ENCODE results near the gene FIBP. TPM values are rescaled to one million over a fixed set of nuclear protein-coding genes. Genes with fewer than 3 reads are reported as not detected.
A peak's percentile ranks its signal among the peaks of the same experiment; 100 is the strongest.

Gene FIBP
- total and polyA plus RNA-seq, 10 of the 15 experiments (the other 5 are each of a cell fraction or from before 2014, with no cell fraction given) = 65.1 to 182 (median 94.6) TPM

GRCh38 chr11:65895482-65895981, 7.3 kb upstream of the FIBP start:
- Histone ChIP-seq H3K27ac (ENCODE audit: control insufficient read depth, insufficient read depth) (no peak overlapping the region), H3K9ac (ENCODE audit: control insufficient read depth, insufficient read depth, low read length) (no peak overlapping the region), H4K20me1 (ENCODE audit: control insufficient read depth, insufficient read depth) (no peaks in the 10 kb centered on the region), H3K4me2 (ENCODE audit: control insufficient read depth, insufficient read depth) (no peak overlapping the region), H3K4me1 (ENCODE audit: control insufficient read depth, insufficient read depth, low read length) (peaks cover 20% of the 10 kb centered on the region), H3K4me3 (no peak overlapping the region), H3K27me3 (replicated peaks in 1 of 2; ENCODE audit: control insufficient read depth in 2 of 2, insufficient read depth in 2 of 2, low read length in 1 of 2) (no peaks in the 10 kb centered on the region), H3K79me2 (ENCODE audit: control insufficient read depth, insufficient read depth, low read length) (peaks cover 46% of the 10 kb centered on the region), H2AFZ (ENCODE audit: control insufficient read depth, low read depth, low read length) (no peak overlapping the region), H3K9me3 (replicated peaks; ENCODE audit: control insufficient read depth, insufficient read depth, low read length) (no peaks in the 10 kb centered on the region), H3K36me3 (ENCODE audit: control insufficient read depth in 2 of 2, insufficient read depth in 2 of 2, low read length in 1 of 2) (no peaks in the 10 kb centered on the region)
- in situ Hi-C loops (cut with MboI) = no loop called here
- ChIA-PET SMC1A (ENCODE audit: uncharacterized antibody, unreplicated experiment) (interaction anchor here (0.9 to 1.1 kb wide), 3 partner anchors 11 to 63 kb away, joined by 4 read pairs; no protein-coding TSS in a partner anchor), POLR2A (interaction anchor here (0.6 to 0.9 kb wide), 3 partner anchors 16 to 223 kb away, joined by 3 to 6 read pairs (median 3); no protein-coding TSS in a partner anchor), CTCF (interaction anchor here (2.0 to 4.2 kb wide), 2 partner anchors 11 to 93 kb away, joined by 6 to 36 read pairs; no protein-coding TSS in a partner anchor), RAD21 (ENCODE audit: unreplicated experiment) (no interaction called here)
- ATAC-seq = no peak
- no peak for DNase-seq (ENCODE audit: low read depth, low spot score)
- no peak for FAIRE-seq
- TF ChIP-seq PAX5 (IDR thresholded peaks at IDR 0.05; ENCODE audit: borderline replicate concordance, low read depth, low read length) (no peak), NR2C2 (IDR thresholded peaks at IDR 0.05; ENCODE audit: borderline replicate concordance, control insufficient read depth, insufficient read length, low read depth) (no peak), PKNOX1 (IDR thresholded peaks at IDR 0.05) (peak; percentile 68)
- WGBS (ENCODE audit: insufficient coverage, insufficient replicate concordance, low lambda C conversion rate, missing lambda C conversion rate) = 91% methylated on average over 5 of the region's 5 CpGs
- intact Hi-C loops (cut with micrococcal nuclease; ENCODE audit: unreplicated experiment) = loop anchor here (10.0 kb wide), 1 partner anchor 239 kb away; no protein-coding TSS in a partner anchor
- BruUV-seq (replicated peaks) = no TSS peak

GRCh38 chr11:65894034-65894591, 5.8 kb upstream of the FIBP start:
- RAD21 ChIA-PET (ENCODE audit: unreplicated experiment) = interaction anchor here (0.8 to 8.0 kb wide), 6 partner anchors 9 to 175 kb away, joined by 3 to 76 read pairs (median 4); partner anchors contain the start of genes C11orf68, CFL1 and MUS81
- no peaks in the 10 kb centered on the region for H4K20me1 ChIP-seq (ENCODE audit: control insufficient read depth, insufficient read depth)
- FAIRE-seq = no peak
- H3K4me3 ChIP-seq = peak overlapping the region; percentile 98
- H3K27ac ChIP-seq (ENCODE audit: control insufficient read depth, insufficient read depth) = peak overlapping the region; percentile 86
- H3K9ac ChIP-seq (ENCODE audit: control insufficient read depth, insufficient read depth, low read length) = peak overlapping the region; percentile 85
- H3K4me2 ChIP-seq (ENCODE audit: control insufficient read depth, insufficient read depth) = peak overlapping the region; percentile 99
- intact Hi-C loops (cut with micrococcal nuclease; ENCODE audit: unreplicated experiment) (loop anchor here (5.0 to 10.0 kb wide), 2 partner anchors 33 to 241 kb away; no protein-coding TSS in a partner anchor), in situ Hi-C loops (cut with MboI) (no loop called here)
- no peak for DNase-seq (ENCODE audit: low read depth, low spot score)
- POLR2A ChIA-PET = interaction anchor here (0.6 to 7.4 kb wide), 6 partner anchors 8 to 220 kb away, joined by 3 to 155 read pairs (median 3); partner anchors contain the start of genes CFL1, FOSL1 and MUS81
- H3K27me3 ChIP-seq (replicated peaks in 1 of 2; ENCODE audit: control insufficient read depth in 2 of 2, insufficient read depth in 2 of 2, low read length in 1 of 2) = no peaks in the 10 kb centered on the region
- no peaks in the 10 kb centered on the region for H3K36me3 ChIP-seq (ENCODE audit: control insufficient read depth in 2 of 2, insufficient read depth in 2 of 2, low read length in 1 of 2)
- CTCF ChIA-PET = interaction anchor here (0.7 to 2.0 kb wide), 10 partner anchors 8 to 330 kb away, joined by 3 to 14 read pairs (median 4); no protein-coding TSS in a partner anchor
- no TSS peak for BruUV-seq (replicated peaks)
- SMC1A ChIA-PET (ENCODE audit: uncharacterized antibody, unreplicated experiment) = interaction anchor here (0.6 to 6.6 kb wide), 9 partner anchors 9 to 249 kb away, joined by 3 to 28 read pairs (median 4); partner anchors contain the start of gene C11orf68
- peak overlapping the region; percentile 79 for H2AFZ ChIP-seq (ENCODE audit: control insufficient read depth, low read depth, low read length)
- WGBS (ENCODE audit: insufficient coverage, insufficient replicate concordance, low lambda C conversion rate, missing lambda C conversion rate) = 3% methylated on average over 16 of the region's 16 CpGs
- H3K9me3 ChIP-seq (replicated peaks; ENCODE audit: control insufficient read depth, insufficient read depth, low read length) = no peaks in the 10 kb centered on the region
- peak; percentile 29 for ATAC-seq
- peaks cover 47% of the 10 kb centered on the region for H3K79me2 ChIP-seq (ENCODE audit: control insufficient read depth, insufficient read depth, low read length)
- peaks cover 27% of the 10 kb centered on the region for H3K4me1 ChIP-seq (ENCODE audit: control insufficient read depth, insufficient read depth, low read length)
- TF ChIP-seq RELA (IDR thresholded peaks at IDR 0.05; ENCODE audit: borderline replicate concordance, partially characterized antibody) (no peak), PKNOX1 (IDR thresholded peaks at IDR 0.05) (no peak; the same call in 1 of the 2 replicates), BCL11A (IDR thresholded peaks at IDR 0.05; ENCODE audit: low read depth, low read length) (no peak), SMAD5 (IDR thresholded peaks at IDR 0.05; ENCODE audit: low read depth) (no peak), CEBPZ (IDR thresholded peaks at IDR 0.05; ENCODE audit: low read depth, low read length) (no peak), NFIC (IDR thresholded peaks at IDR 0.05; ENCODE audit: low read depth, low read length) (no peak), BMI1 (IDR thresholded peaks at IDR 0.05; ENCODE audit: borderline replicate concordance) (no peak)

Measured in GM12878 (cell line).